Keratinocyte (primary cell): ENCODE data around the gene TMEM123. TPM values are rescaled to one million over a fixed set of nuclear protein-coding genes. Genes with fewer than 3 reads are reported as not detected.
A peak's percentile ranks its signal among the peaks of the same experiment; 100 is the strongest.

Source experiments
- DNase-seq: peaks from one replicate; pipeline ENCODE4 v3.0.0-alpha.2; 2011; ENCODE audit warnings: low read depth, missing footprints, low spot score
- FAIRE-seq: peaks from 2 replicates; lab custom pipeline; 2011; peaks lifted over from hg19 to GRCh38; lab: Jason Lieb, UNC
- H2AFZ ChIP-seq: 2 replicates; pipeline ENCODE4 v1.6.0; 2012; ENCODE audit warnings: low read length, control low read depth, inconsistent platforms; ENCODE audit not compliant: control insufficient read depth
- H3K27ac ChIP-seq: 2 replicates; pipeline ENCODE4 v1.5.1; 2011; ENCODE audit warnings: low read length; ENCODE audit not compliant: control insufficient read depth, insufficient read depth
- H3K27me3 ChIP-seq: 3 replicates; pipeline ENCODE4 v1.6.0; 2011; ENCODE audit warnings: low read length; ENCODE audit not compliant: control insufficient read depth, insufficient read depth; ENCODE audit errors: extremely low read depth
- H3K36me3 ChIP-seq, 2 experiments: 2 replicates in 1 of 2; 3 replicates in 1 of 2; pipeline ENCODE4 v1.5.1; 2011; ENCODE audit warnings: low read length in 2 of 2, mild to moderate bottlenecking in 1 of 2; ENCODE audit not compliant: control insufficient read depth in 2 of 2, insufficient read depth in 2 of 2; ENCODE audit errors: extremely low read depth in 1 of 2
- H3K4me1 ChIP-seq: 3 replicates; pipeline ENCODE4 v1.5.1; 2011; ENCODE audit warnings: low read length; ENCODE audit not compliant: control insufficient read depth, insufficient read depth; ENCODE audit errors: extremely low read depth
- H3K4me2 ChIP-seq: 3 replicates; pipeline ENCODE4 v1.6.0; 2011; ENCODE audit warnings: low read depth, low read length; ENCODE audit not compliant: control insufficient read depth, insufficient read depth; ENCODE audit errors: extremely low read depth
- H3K4me3 ChIP-seq, 3 experiments: fragments of 200-600 bp in 1 of 3; sonication (generic) in 1 of 3; 2 replicates in 2 of 3; 3 replicates in 1 of 3; pipeline ENCODE4 v1.5.1; 2011 to 2016; ENCODE audit warnings: low read length in 3 of 3, mild to moderate bottlenecking in 3 of 3, control low read depth in 2 of 3, inconsistent platforms in 1 of 3, low read depth in 1 of 3, mixed read lengths in 1 of 3, mixed run types in 1 of 3, moderate library complexity in 1 of 3; ENCODE audit not compliant: control insufficient read depth in 2 of 3, insufficient read depth in 2 of 3; ENCODE audit errors: extremely low read depth in 1 of 3
- H3K79me2 ChIP-seq: 2 replicates; pipeline ENCODE4 v1.6.0; 2012; ENCODE audit warnings: low read length; ENCODE audit not compliant: control insufficient read depth, insufficient read depth
- H3K9ac ChIP-seq: 3 replicates; pipeline ENCODE4 v1.6.0; 2011; ENCODE audit warnings: low read length; ENCODE audit not compliant: control insufficient read depth, insufficient read depth; ENCODE audit errors: extremely low read depth
- H3K9me1 ChIP-seq: 3 replicates; pipeline ENCODE4 v1.6.0; 2011; ENCODE audit warnings: low read length; ENCODE audit not compliant: control insufficient read depth, insufficient read depth; ENCODE audit errors: extremely low read depth
- H3K9me3 ChIP-seq: 2 replicates; pipeline ENCODE4 v1.5.1; 2012; ENCODE audit warnings: low read depth, low read length; ENCODE audit not compliant: control insufficient read depth
- H4K20me1 ChIP-seq: 3 replicates; pipeline ENCODE4 v1.6.0; 2011; ENCODE audit warnings: low read length; ENCODE audit not compliant: control insufficient read depth, insufficient read depth; ENCODE audit errors: extremely low read depth
- CTCF ChIP-seq, 3 experiments: IDR thresholded peaks in 1 of 3; conservative IDR thresholded peaks in 1 of 3; optimal IDR thresholded peaks in 1 of 3; 2 replicates in 2 of 3; 3 replicates in 1 of 3; pipeline versions ENCODE3 to v1.5.1; 2011; ENCODE audit warnings: low read length in 3 of 3, mild to moderate bottlenecking in 3 of 3, moderate library complexity in 2 of 3, control low read depth in 1 of 3, inconsistent platforms in 1 of 3; ENCODE audit not compliant: insufficient read depth in 2 of 3; ENCODE audit errors: extremely low read depth in 1 of 3
- EZH2 ChIP-seq: IDR thresholded peaks from one replicate; pipeline ENCODE4 v1.6.1; 2012; ENCODE audit warnings: inconsistent platforms, mild to moderate bottlenecking, low read length, moderate library complexity
- dilution Hi-C: fragments of 300-500 bp; cut with MboI; formaldehyde crosslinking; loops from one replicate; pipeline ENCODE4 v1.7.0; 2020; ENCODE audit warnings: low sequenced_read_pairs; ENCODE audit not compliant: extremely low pct_ligation_motif_present
- polyA minus RNA-seq, 3 experiments: library from RNA; depleted of rRNA, polyadenylated mRNA; stranded (reverse); fragments of >200 nt; gene quantifications; 1 replicate in 1 of 3; 2 replicates in 1 of 3; 3 replicates in 1 of 3; pipeline ENCODE4 v1.2.3, GENCODE V29; 2011
- polyA plus RNA-seq, 5 experiments: library from polyadenylated mRNA; depleted of rRNA in 3 of 5; stranded (reverse) in 3 of 5; stranded (forward) in 1 of 5; unstranded in 1 of 5; fragments of >200 nt; gene quantifications; 1 replicate in 1 of 5; 2 replicates in 3 of 5; 3 replicates in 1 of 5; pipeline versions ENCODE4 v1.2.1 to v1.2.3, GENCODE V29; 2011 to 2012; ENCODE audit warnings: missing spikeins in 2 of 5, low read depth in 1 of 5, low replicate concordance in 1 of 5

The TMEM123 gene, protein sequence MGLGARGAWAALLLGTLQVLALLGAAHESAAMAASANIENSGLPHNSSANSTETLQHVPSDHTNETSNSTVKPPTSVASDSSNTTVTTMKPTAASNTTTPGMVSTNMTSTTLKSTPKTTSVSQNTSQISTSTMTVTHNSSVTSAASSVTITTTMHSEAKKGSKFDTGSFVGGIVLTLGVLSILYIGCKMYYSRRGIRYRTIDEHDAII
- polyA plus RNA-seq = 230 to 408 TPM (median 307 TPM) in 3 replicates
- 109 TPM for polyA plus RNA-seq (2011; ENCODE audit: low read depth)
- 130 and 276 TPM in 2 replicates for polyA plus RNA-seq (2011; cell fraction: cytosol; rRNA removed)
- polyA plus RNA-seq (2011; cell fraction: nucleus; rRNA removed) = 82.0 and 118 TPM in 2 replicates
- polyA plus RNA-seq (2012; ENCODE audit: low replicate concordance) = 115 and 151 TPM in 2 replicates
- polyA minus RNA-seq = 37.8 to 390 TPM (median 152 TPM) in 3 replicates
- polyA minus RNA-seq (2011; cell fraction: cytosol; rRNA and poly(A)+ RNA removed) = 190 TPM
- 111 and 182 TPM in 2 replicates for polyA minus RNA-seq (2011; cell fraction: nucleus; rRNA and poly(A)+ RNA removed)

GRCh38 chr11:102452461-102453301, at the start of gene TMEM123:
Gene TMEM123, minus strand, starts transcription at chr11:102452765. Its CDS starts 142 bp downstream, at chr11:102452623.
- peak within 1 kb of the TSS; percentile 97 for H3K4me2 ChIP-seq
- no peaks in the 10 kb centered on the region for H3K9me3 ChIP-seq
- FAIRE-seq (no peak), DNase-seq (no peak)
- peak within 1 kb of the TSS; percentile 80 for H3K27ac ChIP-seq
- dilution Hi-C loops = no loop called here
- H3K27me3 ChIP-seq = no peaks in the 10 kb centered on the region
- H2AFZ ChIP-seq = peak within 1 kb of the TSS; percentile 85
- peaks cover 45% of the 10 kb centered on the region for H3K79me2 ChIP-seq
- H3K9me1 ChIP-seq = no peaks in the 10 kb centered on the region
- peaks cover 50% of the 10 kb centered on the region for H3K4me1 ChIP-seq
- peaks cover 0 to 5% of the 10 kb centered on the region in 2 experiments for H3K36me3 ChIP-seq
- no peaks in the 10 kb centered on the region for H4K20me1 ChIP-seq
- peak within 1 kb of the TSS; percentile 88 to 95 (median 90) for H3K4me3 ChIP-seq
- TF ChIP-seq CTCF (optimal IDR thresholded peaks at IDR 0.05 in 1 of 3, IDR thresholded peaks at IDR 0.05 in 1 of 3, conservative IDR thresholded peaks at IDR 0.05 in 1 of 3; ENCODE audit: extremely low read depth in 1 of 3, insufficient read depth in 2 of 3, low read length in 3 of 3) = peak in 1 of 3 experiments; percentile 22
- TF ChIP-seq EZH2 = no peak
- peak within 1 kb of the TSS; percentile 85 for H3K9ac ChIP-seq

DNA sequence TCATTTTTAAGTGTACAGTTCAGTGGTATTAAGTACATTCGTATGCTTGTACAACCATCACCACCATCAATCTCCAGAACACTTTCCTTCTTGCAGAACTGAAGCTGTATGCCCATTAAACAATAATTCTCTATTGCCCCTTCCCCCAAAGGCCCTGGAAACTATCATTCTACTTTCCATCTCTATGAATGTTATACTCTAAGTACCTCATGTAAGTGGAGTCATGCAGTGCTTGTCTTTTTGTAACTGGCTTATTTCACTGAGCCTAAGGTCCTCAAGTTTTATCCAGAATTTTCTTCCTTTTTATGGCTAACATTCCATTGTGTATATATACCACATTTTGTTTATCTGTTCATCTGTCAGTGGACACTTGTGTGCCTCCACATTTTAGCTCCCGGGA, 48.3 kb upstream of the TMEM123 start:
- TF ChIP-seq EZH2 (no peak), CTCF (optimal IDR thresholded peaks at IDR 0.05 in 1 of 3, IDR thresholded peaks at IDR 0.05 in 1 of 3, conservative IDR thresholded peaks at IDR 0.05 in 1 of 3; ENCODE audit: extremely low read depth in 1 of 3, insufficient read depth in 2 of 3, low read length in 3 of 3) (no peak)
- no peaks in the 10 kb centered on the region for H3K79me2 ChIP-seq
- H3K9me1 ChIP-seq = no peaks in the 10 kb centered on the region
- H2AFZ ChIP-seq = no peak overlapping the region
- no peaks in the 10 kb centered on the region for H3K4me1 ChIP-seq
- H3K9me3 ChIP-seq = no peaks in the 10 kb centered on the region
- no peaks in the 10 kb centered on the region for H3K36me3 ChIP-seq
- DNase-seq (no peak), FAIRE-seq (no peak)
- H3K4me3 ChIP-seq = no peak overlapping the region
- dilution Hi-C loops = no loop called here
- no peak overlapping the region for H3K9ac ChIP-seq
- no peaks in the 10 kb centered on the region for H4K20me1 ChIP-seq
- H3K27me3 ChIP-seq = no peaks in the 10 kb centered on the region
- no peak overlapping the region for H3K4me2 ChIP-seq
- no peak overlapping the region for H3K27ac ChIP-seq
